T-helper 17 cell (primary cell): ENCODE results near the gene LSAMP. TPM values are rescaled to one million over a fixed set of nuclear protein-coding genes. Genes with fewer than 3 reads are reported as not detected.

Experiments
- ATAC-seq: fragments of 150-1000 bp; cut with Tn5 transposase; 2 replicates; pipeline ENCODE4 v1.10.0; 2021; ENCODE audit warnings: mild to moderate bottlenecking, moderate library complexity
- DNase-seq, 3 donors: peaks; one replicate each; pipeline versions ENCODE4 v3.0.0 to v3.0.0-alpha.2; 2020 to 2021
- H3K9me3 ChIP-seq: one replicate; pipeline ENCODE4 v1.7.0; 2013; ENCODE audit warnings: low read length, mild to moderate bottlenecking; ENCODE audit not compliant: control insufficient read depth, poor library complexity, severe bottlenecking
- H3K27ac Mint-ChIP-seq: one replicate; pipeline ENCODE4 v1.8.0; 2022; ENCODE audit warnings: mild to moderate bottlenecking, moderate library complexity, mixed read lengths
- H3K27me3 Mint-ChIP-seq: one replicate; pipeline ENCODE4 v1.8.0; 2022; ENCODE audit warnings: mixed read lengths
- H3K36me3 Mint-ChIP-seq: one replicate; pipeline ENCODE4 v1.8.0; 2022; ENCODE audit warnings: low read depth, mixed read lengths
- H3K4me1 Mint-ChIP-seq: one replicate; pipeline ENCODE4 v1.8.0; 2022; ENCODE audit warnings: mild to moderate bottlenecking, mixed read lengths
- H3K4me3 Mint-ChIP-seq: one replicate; pipeline ENCODE4 v1.8.0; 2022; ENCODE audit warnings: mild to moderate bottlenecking, moderate library complexity, mixed read lengths
- total RNA-seq, 4 donors: library from RNA in 2 of 4; stranded (reverse) in 2 of 4; gene quantifications; one replicate each; pipeline ENCODE4 v1.2.3 and lab custom pipeline; 2022 to 2026

LSAMP gene
- total RNA-seq, 2 donors from 2014 or later: not detected

GRCh38 chr3:116135457-116136085 is 309.7 kb downstream of the LSAMP start:
- DNase-seq: no peak
- H3K9me3 ChIP-seq: no peaks in the 10 kb centered on the region
- H3K27me3 Mint-ChIP-seq: no peaks in the 10 kb centered on the region
- no peak overlapping the region for H3K27ac Mint-ChIP-seq
- H3K36me3 Mint-ChIP-seq: no peaks in the 10 kb centered on the region
- ATAC-seq: no peak
- no peaks in the 10 kb centered on the region for H3K4me1 Mint-ChIP-seq
- H3K4me3 Mint-ChIP-seq: no peak overlapping the region

- H3K36me3 Mint-ChIP-seq: no peaks in the 10 kb centered on the region
- no peak overlapping the region for H3K27ac Mint-ChIP-seq
- no peaks in the 10 kb centered on the region for H3K9me3 ChIP-seq
- no peak overlapping the region for H3K4me3 Mint-ChIP-seq
- ATAC-seq: no peak
- H3K4me1 Mint-ChIP-seq: no peaks in the 10 kb centered on the region
- DNase-seq: no peak
- H3K27me3 Mint-ChIP-seq: no peaks in the 10 kb centered on the region
Observed at GRCh38 chr3:116129187-116129946, 315.9 kb downstream of the LSAMP start.

- Mint-ChIP-seq H3K4me3 (no peak overlapping the region), H3K4me1 (no peaks in the 10 kb centered on the region), H3K36me3 (no peaks in the 10 kb centered on the region), H3K27ac (no peak overlapping the region), H3K27me3 (no peaks in the 10 kb centered on the region)
- DNase-seq: no peak
- ATAC-seq: no peak
- H3K9me3 ChIP-seq: no peaks in the 10 kb centered on the region
Observed at GRCh38 chr3:116127464-116127863, 317.8 kb downstream of the LSAMP start.

DNA sequence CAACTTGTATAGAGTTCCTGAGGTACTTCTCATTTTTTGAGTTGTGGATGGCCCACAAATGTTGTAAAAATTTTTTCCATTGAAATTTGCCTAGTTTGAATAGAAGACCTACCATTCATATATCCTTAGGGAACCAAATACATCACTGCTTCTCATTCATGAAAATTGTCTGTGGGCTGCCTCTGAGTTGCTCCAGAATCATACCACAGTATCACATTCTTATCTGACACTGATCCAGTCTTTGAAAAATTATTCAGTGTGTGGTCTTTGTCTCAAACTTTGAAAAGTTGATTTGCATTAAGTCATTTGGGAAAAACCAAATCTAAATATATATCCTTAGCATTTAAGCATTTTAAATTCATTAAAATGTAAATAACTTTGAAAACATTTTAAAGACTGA is 321.1 kb downstream of the LSAMP start:
- Mint-ChIP-seq H3K36me3 (no peaks in the 10 kb centered on the region), H3K27ac (no peak overlapping the region), H3K27me3 (no peaks in the 10 kb centered on the region), H3K4me3 (no peak overlapping the region), H3K4me1 (no peaks in the 10 kb centered on the region)
- H3K9me3 ChIP-seq: no peaks in the 10 kb centered on the region
- DNase-seq (no peak), ATAC-seq (no peak)

GRCh38 chr3:116118475-116119169 is 326.7 kb downstream of the LSAMP start:
- no peaks in the 10 kb centered on the region for H3K4me1 Mint-ChIP-seq
- H3K36me3 Mint-ChIP-seq: no peaks in the 10 kb centered on the region
- no peaks in the 10 kb centered on the region for H3K9me3 ChIP-seq
- DNase-seq: no peak
- H3K27ac Mint-ChIP-seq: no peak overlapping the region
- no peak overlapping the region for H3K4me3 Mint-ChIP-seq
- H3K27me3 Mint-ChIP-seq: no peaks in the 10 kb centered on the region
- ATAC-seq: no peak

- ATAC-seq: no peak
- no peaks in the 10 kb centered on the region for H3K36me3 Mint-ChIP-seq
- no peak for DNase-seq
- H3K27ac Mint-ChIP-seq: no peak overlapping the region
- no peaks in the 10 kb centered on the region for H3K9me3 ChIP-seq
- no peaks in the 10 kb centered on the region for H3K4me1 Mint-ChIP-seq
- no peak overlapping the region for H3K4me3 Mint-ChIP-seq
- no peaks in the 10 kb centered on the region for H3K27me3 Mint-ChIP-seq
Observed at GRCh38 chr3:116114586-116114985, 330.7 kb downstream of the LSAMP start.

- Mint-ChIP-seq H3K36me3 (no peaks in the 10 kb centered on the region), H3K4me3 (no peak overlapping the region), H3K27me3 (no peaks in the 10 kb centered on the region), H3K27ac (no peak overlapping the region), H3K4me1 (no peaks in the 10 kb centered on the region)
- DNase-seq (no peak), ATAC-seq (no peak)
- H3K9me3 ChIP-seq: no peaks in the 10 kb centered on the region
Observed at GRCh38 chr3:116112696-116113095, 332.6 kb downstream of the LSAMP start.

DNA sequence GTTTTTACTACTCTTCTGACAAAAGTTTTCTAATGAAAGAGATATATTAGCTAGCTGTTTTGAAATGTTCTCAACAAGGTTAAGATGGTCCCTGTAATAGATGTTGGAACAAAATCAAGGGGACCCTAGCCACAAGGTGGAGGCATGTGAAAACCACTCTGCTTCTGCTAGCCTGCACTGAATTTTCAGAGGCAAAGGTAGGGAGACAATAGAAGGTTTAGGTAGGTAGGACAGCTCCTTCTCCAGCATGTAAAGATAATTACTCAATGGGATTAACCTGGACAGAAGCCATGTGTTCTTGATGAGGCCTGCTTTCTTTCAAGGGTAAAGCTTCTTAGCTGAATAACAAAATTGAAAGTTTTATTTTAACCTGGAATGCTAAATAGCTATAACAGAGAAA is 333.5 kb downstream of the LSAMP start:
- ATAC-seq (no peak), DNase-seq (no peak)
- Mint-ChIP-seq H3K4me3 (no peak overlapping the region), H3K36me3 (no peaks in the 10 kb centered on the region), H3K27ac (no peak overlapping the region), H3K27me3 (no peaks in the 10 kb centered on the region), H3K4me1 (no peaks in the 10 kb centered on the region)
- no peaks in the 10 kb centered on the region for H3K9me3 ChIP-seq

- no peak for ATAC-seq
- Mint-ChIP-seq H3K4me1 (no peaks in the 10 kb centered on the region), H3K27ac (no peak overlapping the region), H3K4me3 (no peak overlapping the region), H3K36me3 (no peaks in the 10 kb centered on the region), H3K27me3 (no peaks in the 10 kb centered on the region)
- no peak for DNase-seq
- H3K9me3 ChIP-seq: no peaks in the 10 kb centered on the region
Observed at GRCh38 chr3:116103868-116104530, 341.3 kb downstream of the LSAMP start.

DNA sequence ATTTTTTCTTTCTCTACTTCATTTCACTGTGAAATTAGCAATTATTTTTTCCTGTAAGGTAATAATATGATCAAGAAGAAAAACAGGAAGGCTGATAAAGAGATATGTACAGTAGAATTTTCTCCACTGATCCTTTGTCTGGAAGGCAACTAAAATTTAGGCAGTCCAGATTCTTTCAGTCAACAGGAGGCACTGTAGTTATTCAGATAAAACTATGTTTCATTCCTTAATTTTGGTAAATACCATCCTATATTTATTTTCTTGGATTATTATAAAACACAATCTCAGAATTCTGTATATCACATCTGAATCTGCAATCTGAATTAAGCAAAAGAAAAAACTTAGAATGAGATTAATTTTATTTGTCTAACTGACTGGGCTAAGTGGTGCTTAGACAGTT is 343.2 kb downstream of the LSAMP start:
- no peak for DNase-seq
- no peak for ATAC-seq
- H3K27me3 Mint-ChIP-seq: no peaks in the 10 kb centered on the region

DNA sequence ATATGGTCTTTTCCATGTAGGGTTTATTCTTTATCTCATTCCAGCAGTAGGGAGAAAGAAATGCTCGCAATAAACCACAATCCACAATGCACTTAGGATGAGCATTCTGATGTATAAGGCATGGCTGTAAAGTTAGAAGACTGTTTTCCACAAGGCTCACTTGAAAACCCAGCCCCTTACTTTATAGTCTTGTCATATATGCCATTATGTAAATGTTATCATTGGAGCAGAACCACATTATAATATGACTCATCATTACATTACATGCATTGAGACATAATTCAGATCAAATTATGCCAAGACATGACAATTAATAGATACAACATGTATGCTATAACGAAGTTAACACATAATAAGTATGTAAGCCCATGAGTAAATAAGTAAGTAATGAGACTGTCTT is 348.1 kb downstream of the LSAMP start:
- Mint-ChIP-seq H3K36me3 (no peaks in the 10 kb centered on the region), H3K4me3 (no peak overlapping the region), H3K27me3 (no peaks in the 10 kb centered on the region), H3K27ac (no peak overlapping the region), H3K4me1 (no peaks in the 10 kb centered on the region)
- ATAC-seq: no peak
- no peak for DNase-seq
- H3K9me3 ChIP-seq: no peaks in the 10 kb centered on the region

More for the DNA sequence above, 343.2 kb downstream of the LSAMP start:
- Mint-ChIP-seq H3K36me3 (no peaks in the 10 kb centered on the region), H3K4me1 (no peaks in the 10 kb centered on the region), H3K4me3 (no peak overlapping the region), H3K27ac (no peak overlapping the region)
- no peaks in the 10 kb centered on the region for H3K9me3 ChIP-seq

DNA sequence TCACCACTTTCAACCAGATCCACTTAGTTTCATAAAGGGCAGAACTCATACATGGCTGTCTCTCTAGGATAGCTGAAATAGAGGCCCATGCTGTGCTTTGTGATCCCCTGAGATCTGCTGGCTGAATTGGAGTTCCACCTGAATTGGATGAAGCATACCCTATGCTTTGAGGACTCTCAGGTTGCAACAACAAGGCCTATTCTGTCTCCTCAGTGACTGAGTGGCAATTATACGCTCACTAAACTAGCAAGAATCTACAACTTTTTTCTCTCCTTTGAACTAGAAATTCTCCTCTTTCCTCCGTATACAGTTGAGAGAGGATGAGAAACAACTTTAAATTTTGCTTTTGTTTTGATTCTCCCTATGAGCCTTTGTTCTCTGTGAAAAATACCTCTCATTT is 348.7 kb downstream of the LSAMP start:
- H3K36me3 Mint-ChIP-seq: no peaks in the 10 kb centered on the region
- no peaks in the 10 kb centered on the region for H3K9me3 ChIP-seq
- no peak overlapping the region for H3K4me3 Mint-ChIP-seq
- H3K27ac Mint-ChIP-seq: no peak overlapping the region
- H3K4me1 Mint-ChIP-seq: no peaks in the 10 kb centered on the region
- H3K27me3 Mint-ChIP-seq: no peaks in the 10 kb centered on the region
- DNase-seq: no peak
- ATAC-seq: no peak

DNA sequence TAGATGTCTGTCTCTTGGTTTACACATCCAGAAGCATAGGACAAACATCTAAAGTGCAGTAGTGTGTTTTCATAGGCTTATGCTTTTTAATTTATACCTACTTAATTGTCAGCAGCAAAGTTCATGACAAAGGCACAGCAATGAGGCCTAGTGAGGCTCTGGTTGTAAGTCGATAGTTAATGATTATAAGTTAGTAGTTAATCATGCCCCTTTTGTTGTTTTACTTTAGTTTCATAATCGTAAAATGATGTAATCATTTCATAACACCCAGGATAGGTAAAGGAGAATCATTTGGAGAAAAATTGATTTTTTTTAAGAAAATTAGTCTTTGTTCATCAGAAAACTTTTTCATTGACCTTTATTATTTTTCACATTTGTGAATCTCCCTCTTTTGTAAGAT is 351.9 kb downstream of the LSAMP start:
- no peak for ATAC-seq
- no peak overlapping the region for H3K27ac Mint-ChIP-seq
- H3K9me3 ChIP-seq: no peaks in the 10 kb centered on the region
- no peaks in the 10 kb centered on the region for H3K4me1 Mint-ChIP-seq
- no peak overlapping the region for H3K4me3 Mint-ChIP-seq
- DNase-seq: no peak
- H3K27me3 Mint-ChIP-seq: no peaks in the 10 kb centered on the region
- H3K36me3 Mint-ChIP-seq: no peaks in the 10 kb centered on the region
